ENCODE measurements around the gene JDP2.

Gene JDP2

GRCh38 chr14:75484711-75485429 is 57.0 kb downstream of the JDP2 start:
- no peak for DNase-seq (ENCODE audit: low spot score)

GRCh38 chr14:75486318-75486717 is 58.5 kb downstream of the JDP2 start:
- DNase-seq (ENCODE audit: low spot score) = no peak

GRCh38 chr14:75487155-75487671 is 59.4 kb downstream of the JDP2 start:
- no peak for DNase-seq (ENCODE audit: low spot score)

- no peak for DNase-seq (ENCODE audit: low spot score)
Observed at GRCh38 chr14:75489480-75489837, 61.6 kb downstream of the JDP2 start.

GRCh38 chr14:75491376-75491978 is 63.7 kb downstream of the JDP2 start:
- DNase-seq (ENCODE audit: low spot score) = no peak

- no peak for DNase-seq (ENCODE audit: low spot score)
Observed at GRCh38 chr14:75492832-75493591, 65.2 kb downstream of the JDP2 start.

- DNase-seq (ENCODE audit: low spot score) = no peak
Observed at GRCh38 chr14:75493592-75494087, 65.8 kb downstream of the JDP2 start.

GRCh38 chr14:75494896-75495295 is 67.1 kb downstream of the JDP2 start:
- no peak for DNase-seq (ENCODE audit: low spot score)

GRCh38 chr14:75495399-75495798 is 67.6 kb downstream of the JDP2 start:
- no peak for DNase-seq (ENCODE audit: low spot score)

- DNase-seq (ENCODE audit: low spot score) = no peak
Observed at GRCh38 chr14:75495882-75496281, 68.1 kb downstream of the JDP2 start.

- DNase-seq (ENCODE audit: low spot score) = no peak
Observed at GRCh38 chr14:75496755-75497154, 68.9 kb downstream of the JDP2 start.

GRCh38 chr14:75497191-75497590 is 69.4 kb downstream of the JDP2 start:
- no peak for DNase-seq (ENCODE audit: low spot score)

GRCh38 chr14:75497701-75498100 is 69.9 kb downstream of the JDP2 start:
- no peak for DNase-seq (ENCODE audit: low spot score)

GRCh38 chr14:75499084-75499875 is 71.5 kb downstream of the JDP2 start:
- DNase-seq (ENCODE audit: low spot score) = no peak

GRCh38 chr14:75501080-75501479 is 73.3 kb downstream of the JDP2 start:
- no peak for DNase-seq (ENCODE audit: low spot score)

- DNase-seq (ENCODE audit: low spot score) = no peak
Observed at GRCh38 chr14:75504411-75504810, 76.6 kb downstream of the JDP2 start.

- DNase-seq (ENCODE audit: low spot score) = no peak
Observed at GRCh38 chr14:75506930-75507329, 79.1 kb downstream of the JDP2 start.

GRCh38 chr14:75510547-75510946 is 82.7 kb downstream of the JDP2 start:
- no peak for DNase-seq (ENCODE audit: low spot score)

- no peak for DNase-seq (ENCODE audit: low spot score)
Observed at GRCh38 chr14:75511201-75511600, 83.4 kb downstream of the JDP2 start.

GRCh38 chr14:75513911-75514672 is 86.3 kb downstream of the JDP2 start:
- no peak for DNase-seq (ENCODE audit: low spot score)

Measured in SK-N-DZ (cell line).